Karpas-422 (cell line): Measurements from ENCODE around the gene BTN1A1. TPM values are rescaled to one million over a fixed set of nuclear protein-coding genes. Genes with fewer than 3 reads are reported as not detected.

ENCODE experiments used
- DNase-seq: peaks from one replicate; pipeline ENCODE4 v3.0.0-alpha.2; 2015
- H2AFZ ChIP-seq: fragments of 200-600 bp; sonication (generic); 2 replicates; pipeline ENCODE4 v1.6.1; 2014; ENCODE audit warnings: antibody characterized with exemption, low read length, mixed read lengths
- H3K27ac ChIP-seq: fragments of 200-600 bp; sonication (generic); 2 replicates; pipeline ENCODE4 v1.5.1; 2014; ENCODE audit warnings: mild to moderate bottlenecking, low read length, moderate library complexity
- H3K27me3 ChIP-seq: fragments of 200-600 bp; sonication (generic); 2 replicates; pipeline ENCODE4 v1.6.1; 2014; ENCODE audit warnings: low read length, mixed read lengths
- H3K36me3 ChIP-seq: fragments of 200-600 bp; sonication (generic); 2 replicates; pipeline ENCODE4 v1.6.1; 2014; ENCODE audit warnings: low read length, mixed read lengths; ENCODE audit not compliant: insufficient read depth
- H3K4me1 ChIP-seq: fragments of 200-600 bp; sonication (generic); 2 replicates; pipeline ENCODE4 v1.6.1; 2014; ENCODE audit warnings: mild to moderate bottlenecking, low read length, mixed read lengths
- H3K4me2 ChIP-seq: fragments of 200-600 bp; sonication (generic); 2 replicates; pipeline ENCODE4 v1.6.1; 2014; ENCODE audit warnings: low read length, low read depth, mild to moderate bottlenecking; ENCODE audit not compliant: poor library complexity, severe bottlenecking
- H3K4me3 ChIP-seq: fragments of 200-600 bp; sonication (generic); 2 replicates; pipeline ENCODE4 v1.5.1; 2014; ENCODE audit warnings: mild to moderate bottlenecking, antibody characterized with exemption, low read length, mixed read lengths
- H3K79me2 ChIP-seq: fragments of 200-600 bp; sonication (generic); 2 replicates; pipeline ENCODE4 v1.6.1; 2014; ENCODE audit warnings: mild to moderate bottlenecking, low read length, mixed read lengths
- H3K9ac ChIP-seq: fragments of 200-600 bp; sonication (generic); 2 replicates; pipeline ENCODE4 v1.6.0; 2014; ENCODE audit warnings: low read length
- H3K9me2 ChIP-seq: fragments of 200-600 bp; sonication (generic), shearing (Covaris generic); replicated peaks from 2 replicates; pipeline ENCODE4 v1.6.0; 2014; ENCODE audit warnings: mild to moderate bottlenecking, low read length, moderate library complexity; ENCODE audit not compliant: insufficient read depth
- H3K9me3 ChIP-seq: fragments of 300-700, 200-600 bp; sonication (generic); 2 replicates; pipeline ENCODE4 v1.6.1; 2014; ENCODE audit warnings: low read length, mixed read lengths
- H4K20me1 ChIP-seq: fragments of 200-600 bp; sonication (generic); 2 replicates; pipeline ENCODE4 v1.6.1; 2014; ENCODE audit warnings: mild to moderate bottlenecking, antibody characterized with exemption, low read length, low read depth; ENCODE audit not compliant: insufficient read depth
- total RNA-seq: library from RNA; depleted of rRNA; stranded (reverse); fragments of >200 nt; shearing (Covaris generic); gene quantifications from 2 replicates; pipeline ENCODE4 v1.2.3, GENCODE V29; 2014; ENCODE audit warnings: low replicate concordance

The BTN1A1 gene
- total RNA-seq, 1 experiment from 2014 or later: not detected

DNA sequence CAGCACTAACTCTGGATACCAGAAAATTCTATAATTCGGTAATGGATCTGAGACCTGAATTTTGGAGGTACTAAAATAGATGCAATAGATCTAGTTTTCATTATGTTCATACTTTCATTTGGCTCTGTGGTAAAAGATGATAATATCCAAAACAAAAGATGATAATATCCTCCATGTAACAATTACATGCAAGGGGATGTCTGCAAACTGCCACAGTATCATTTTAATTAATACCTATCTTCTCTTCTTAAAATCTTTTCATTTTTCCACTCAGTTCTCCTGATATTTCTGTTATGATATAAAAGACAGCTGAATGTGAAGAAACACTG, 26.7 kb upstream of the BTN1A1 start:
- no peak for DNase-seq
- H3K9me3 ChIP-seq: no peaks in the 10 kb centered on the region; the same call in 1 of the 2 replicates
- H3K4me2 ChIP-seq: peak overlapping the region; percentile 98
- H3K36me3 ChIP-seq: peaks cover 8% of the 10 kb centered on the region
- H2AFZ ChIP-seq: 0 out of 2 replicates have a peak overlapping the region, but pooled peaks have one; percentile 29
- H3K9ac ChIP-seq: peak overlapping the region; percentile 90
- peaks cover 51% of the 10 kb centered on the region for H3K4me1 ChIP-seq
- H3K9me2 ChIP-seq: no peaks in the 10 kb centered on the region
- H3K27me3 ChIP-seq: no peaks in the 10 kb centered on the region
- no peaks in the 10 kb centered on the region for H4K20me1 ChIP-seq
- H3K79me2 ChIP-seq: no peaks in the 10 kb centered on the region; the same call in 1 of the 2 replicates
- peak overlapping the region; percentile 98 for H3K27ac ChIP-seq
- H3K4me3 ChIP-seq: peak overlapping the region; percentile 82

- Histone ChIP-seq H3K79me2 (no peaks in the 10 kb centered on the region; the same call in 1 of the 2 replicates), H4K20me1 (no peaks in the 10 kb centered on the region), H3K4me2 (peak overlapping the region; percentile 98), H3K27ac (peak overlapping the region; percentile 98), H3K9me3 (no peaks in the 10 kb centered on the region; the same call in 1 of the 2 replicates), H3K4me1 (peaks cover 46% of the 10 kb centered on the region), H3K4me3 (peak overlapping the region; percentile 82), H3K9ac (peak overlapping the region; percentile 90), H3K36me3 (peaks cover 3% of the 10 kb centered on the region; the same call in 1 of the 2 replicates), H2AFZ (0 out of 2 replicates have a peak overlapping the region, but pooled peaks have one; percentile 29), H3K9me2 (no peaks in the 10 kb centered on the region), H3K27me3 (no peaks in the 10 kb centered on the region)
- DNase-seq: peak; percentile 97
These were observed 26.2 kb upstream of the BTN1A1 start for GRCh38 chr6:26473758-26474438.

DNA sequence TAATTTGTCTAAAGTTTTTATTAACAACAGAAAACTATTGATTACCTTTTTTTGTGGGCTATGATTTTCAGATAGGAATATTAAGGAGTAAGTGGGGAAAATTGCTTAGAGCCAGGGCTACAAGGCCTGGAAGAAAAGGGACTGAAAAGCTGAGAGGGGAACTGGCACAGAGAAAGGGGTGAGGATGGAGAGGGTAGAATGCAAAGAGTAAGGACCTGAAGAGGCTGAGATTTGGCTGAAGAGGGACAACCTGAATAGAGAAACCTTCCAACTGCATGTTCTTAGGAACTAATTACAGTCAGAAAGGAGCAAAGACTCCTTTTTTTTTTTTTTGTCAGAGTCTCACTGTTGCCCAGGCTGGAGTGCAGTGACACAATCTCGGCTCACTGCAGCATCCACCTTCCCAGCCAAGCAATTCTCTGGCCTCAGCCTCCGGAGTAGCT, 25.6 kb upstream of the BTN1A1 start:
- Histone ChIP-seq H3K4me1 (peaks cover 44% of the 10 kb centered on the region), H3K36me3 (no peaks in the 10 kb centered on the region)
- peak; percentile 72 for DNase-seq

DNA sequence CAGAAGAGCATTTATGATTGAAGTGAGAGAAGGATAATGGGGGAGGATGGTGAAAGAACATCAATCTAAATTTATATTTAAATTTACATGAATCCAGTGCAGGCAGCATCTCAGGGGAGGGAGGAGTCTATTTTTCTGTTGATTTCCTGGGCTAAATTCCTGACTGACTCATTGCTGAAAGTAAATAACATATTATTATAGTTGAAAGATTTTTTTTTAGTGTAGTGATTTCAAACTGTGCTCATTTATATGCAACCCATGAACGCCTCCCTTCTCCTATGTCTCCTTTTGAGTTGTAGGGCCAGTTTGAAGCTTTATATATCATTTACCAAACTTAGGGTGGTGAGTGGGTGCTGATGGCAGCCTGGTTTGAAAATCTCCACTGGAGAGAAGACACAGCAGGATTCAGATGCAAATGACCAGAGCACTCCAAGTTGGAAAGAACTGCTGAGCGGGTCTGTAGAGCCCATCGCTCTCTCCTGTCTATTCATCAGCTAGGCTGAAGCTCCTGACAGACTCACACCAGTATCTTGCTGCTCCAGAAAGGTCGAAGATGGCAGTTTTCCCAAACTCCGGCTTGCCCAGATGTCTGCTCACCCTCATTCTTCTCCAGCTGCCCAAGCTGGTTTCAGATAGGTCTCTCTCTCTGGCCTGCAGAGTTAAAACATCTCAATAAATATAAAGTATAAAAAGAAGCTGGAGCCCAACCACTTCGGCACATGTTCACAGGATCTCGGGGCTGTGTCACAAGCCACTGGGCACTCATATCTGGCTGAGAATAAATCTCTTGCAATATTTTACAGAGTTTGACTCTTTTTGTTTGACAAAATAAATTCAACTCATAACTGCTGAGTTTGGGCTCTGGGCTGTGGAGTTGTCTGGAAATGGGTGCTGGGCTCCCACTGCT, 24.0 kb upstream of the BTN1A1 start:
- Histone ChIP-seq H3K9ac (no peak overlapping the region), H2AFZ (peak overlapping the region; percentile 36; the same call in 1 of the 2 replicates), H3K4me1 (peaks cover 44% of the 10 kb centered on the region), H3K79me2 (no peaks in the 10 kb centered on the region; the same call in 1 of the 2 replicates), H3K36me3 (no peaks in the 10 kb centered on the region), H3K4me3 (no peak overlapping the region), H3K9me3 (peaks cover 4% of the 10 kb centered on the region; the same call in 1 of the 2 replicates), H3K9me2 (no peaks in the 10 kb centered on the region), H3K27me3 (no peaks in the 10 kb centered on the region), H4K20me1 (no peaks in the 10 kb centered on the region), H3K4me2 (no peak overlapping the region), H3K27ac (peak overlapping the region; percentile 98)
- no peak for DNase-seq

More for the DNA sequence above, 25.6 kb upstream of the BTN1A1 start:
- Histone ChIP-seq H3K9ac (peak overlapping the region; percentile 90), H3K4me2 (peak overlapping the region; percentile 98), H3K9me3 (no peaks in the 10 kb centered on the region; the same call in 1 of the 2 replicates), H3K9me2 (no peaks in the 10 kb centered on the region), H3K27ac (peak overlapping the region; percentile 98), H4K20me1 (no peaks in the 10 kb centered on the region), H3K4me3 (peak overlapping the region; percentile 82), H3K79me2 (no peaks in the 10 kb centered on the region; the same call in 1 of the 2 replicates), H2AFZ (no peak overlapping the region), H3K27me3 (no peaks in the 10 kb centered on the region)

GRCh38 chr6:26476896-26477295, 23.2 kb upstream of the BTN1A1 start:
- H3K27me3 ChIP-seq: no peaks in the 10 kb centered on the region
- no peaks in the 10 kb centered on the region for H3K9me2 ChIP-seq
- peaks cover 44% of the 10 kb centered on the region for H3K4me1 ChIP-seq
- no peaks in the 10 kb centered on the region; the same call in 1 of the 2 replicates for H3K79me2 ChIP-seq
- peak overlapping the region; percentile 28 for H3K4me2 ChIP-seq
- no peaks in the 10 kb centered on the region for H4K20me1 ChIP-seq
- no peak overlapping the region for H3K9ac ChIP-seq
- no peak overlapping the region for H3K4me3 ChIP-seq
- peaks cover 4% of the 10 kb centered on the region; the same call in 1 of the 2 replicates for H3K9me3 ChIP-seq
- H3K27ac ChIP-seq: peak overlapping the region; percentile 98
- no peak for DNase-seq
- no peaks in the 10 kb centered on the region for H3K36me3 ChIP-seq
- peak overlapping the region; percentile 36; the same call in 1 of the 2 replicates for H2AFZ ChIP-seq

DNA sequence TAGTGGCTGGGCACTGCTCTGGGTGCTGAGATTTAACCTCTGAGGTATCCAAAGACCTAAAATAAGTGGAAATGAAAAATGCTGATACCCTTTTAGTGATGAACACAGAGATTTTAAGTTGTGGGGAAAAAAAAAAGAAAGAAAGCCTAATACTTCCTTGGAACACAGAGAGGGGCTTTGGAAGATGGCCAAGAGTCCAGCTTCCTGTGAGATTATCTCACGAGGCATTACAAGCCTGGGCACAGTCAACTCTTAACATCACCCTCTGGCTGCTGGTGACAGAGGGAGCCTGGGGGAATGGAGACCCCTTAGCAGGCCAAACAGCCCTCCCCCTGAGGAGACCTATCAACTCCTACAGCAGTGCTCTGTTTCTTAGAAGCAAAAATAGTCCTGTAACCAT, 22.7 kb upstream of the BTN1A1 start:
- Histone ChIP-seq H3K36me3 (no peaks in the 10 kb centered on the region), H3K4me1 (peaks cover 43% of the 10 kb centered on the region), H3K27ac (peak overlapping the region; percentile 98), H3K4me3 (no peak overlapping the region), H3K9ac (no peak overlapping the region), H4K20me1 (no peaks in the 10 kb centered on the region), H3K9me2 (no peaks in the 10 kb centered on the region), H3K9me3 (0 out of 2 replicates have a peak, but pooled peaks cover 4% of the 10 kb centered on the region), H3K4me2 (no peak overlapping the region), H2AFZ (no peak overlapping the region), H3K79me2 (no peaks in the 10 kb centered on the region; the same call in 1 of the 2 replicates), H3K27me3 (no peaks in the 10 kb centered on the region)
- DNase-seq: no peak

- H3K27me3 ChIP-seq: no peaks in the 10 kb centered on the region
These were observed 21.8 kb upstream of the BTN1A1 start for GRCh38 chr6:26478100-26478984.

More at GRCh38 chr6:26478100-26478984, 21.8 kb upstream of the BTN1A1 start:
- Histone ChIP-seq H3K4me2 (no peak overlapping the region), H3K36me3 (no peaks in the 10 kb centered on the region), H3K27ac (no peak overlapping the region), H2AFZ (no peak overlapping the region), H3K4me3 (no peak overlapping the region), H4K20me1 (no peaks in the 10 kb centered on the region), H3K9ac (no peak overlapping the region), H3K9me3 (0 out of 2 replicates have a peak, but pooled peaks cover 4% of the 10 kb centered on the region), H3K79me2 (no peaks in the 10 kb centered on the region; the same call in 1 of the 2 replicates), H3K9me2 (no peaks in the 10 kb centered on the region), H3K4me1 (peaks cover 34% of the 10 kb centered on the region)
- no peak for DNase-seq
